ENCODE data around the gene STRIP1. TPM values are rescaled to one million over a fixed set of nuclear protein-coding genes. Genes with fewer than 3 reads are reported as not detected.

Gene STRIP1
- total RNA-seq, 1 donor from 2014 or later, result 39.1 TPM

DNA sequence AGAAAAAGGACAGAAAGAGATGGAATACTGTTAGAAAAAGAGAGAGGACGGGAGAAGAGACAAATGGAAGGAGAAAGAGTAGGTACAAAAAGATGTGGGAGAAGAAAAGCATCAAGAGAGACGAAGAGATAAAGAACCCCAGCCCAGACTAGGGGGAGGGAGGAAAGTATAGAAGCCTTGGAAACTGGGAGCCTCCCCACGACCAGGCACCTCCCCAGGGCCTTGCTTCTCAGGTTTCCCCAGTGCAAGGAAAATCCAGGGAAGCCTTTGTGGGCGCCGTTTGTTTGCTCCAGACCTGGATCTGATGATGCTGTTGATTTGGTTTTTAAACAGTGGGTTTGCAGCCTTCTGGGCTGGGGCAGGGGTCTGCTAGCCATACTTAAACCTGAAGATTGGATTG is 51.2 kb downstream of the STRIP1 start:
- Mint-ChIP-seq H3K27me3 (ENCODE audit: low read depth) (peaks cover 59% of the 10 kb centered on the region), H3K27ac (no peak overlapping the region)

DNA sequence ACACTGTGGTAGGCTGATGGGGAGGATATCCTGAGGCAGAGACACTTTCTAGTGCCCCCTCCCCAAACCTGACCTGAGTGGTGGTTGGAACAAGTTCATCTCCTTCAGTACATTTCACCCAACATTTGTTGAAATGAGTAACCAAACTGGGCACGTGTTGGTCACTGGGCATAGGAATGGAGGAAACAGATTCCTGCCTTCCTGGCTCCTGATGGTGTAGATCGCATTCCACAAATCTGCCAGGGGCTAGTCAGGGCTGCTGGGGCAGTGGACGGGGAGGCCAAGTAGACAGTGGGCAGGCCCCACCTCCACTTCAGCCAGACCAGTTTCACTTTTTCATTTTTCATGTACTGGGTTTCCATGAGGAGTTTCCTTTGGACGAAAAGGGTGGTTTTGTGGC is 52.5 kb downstream of the STRIP1 start:
- peaks cover 56% of the 10 kb centered on the region for H3K27me3 Mint-ChIP-seq (ENCODE audit: low read depth)
- DNase-seq (ENCODE audit: low spot score), result no peak
- peaks cover 10% of the 10 kb centered on the region for H3K4me1 Mint-ChIP-seq (ENCODE audit: low read depth)
- no peaks in the 10 kb centered on the region for H3K9me3 Mint-ChIP-seq
- H3K27ac Mint-ChIP-seq, result no peak overlapping the region
- intact Hi-C loops (cut with micrococcal nuclease), result no loop called here
- no peaks in the 10 kb centered on the region for H3K36me3 Mint-ChIP-seq (ENCODE audit: low read depth)
- H3K4me3 Mint-ChIP-seq (ENCODE audit: low read depth), result no peak overlapping the region

More for the DNA sequence above, 51.2 kb downstream of the STRIP1 start:
- intact Hi-C loops (cut with micrococcal nuclease), result loop anchor here (2.0 kb wide), 1 partner anchor 17 kb away; no protein-coding TSS in a partner anchor
- H3K4me3 Mint-ChIP-seq (ENCODE audit: low read depth), result no peak overlapping the region
- H3K4me1 Mint-ChIP-seq (ENCODE audit: low read depth), result peaks cover 10% of the 10 kb centered on the region
- no peak for DNase-seq (ENCODE audit: low spot score)
- no peaks in the 10 kb centered on the region for H3K36me3 Mint-ChIP-seq (ENCODE audit: low read depth)
- H3K9me3 Mint-ChIP-seq, result no peaks in the 10 kb centered on the region

DNA sequence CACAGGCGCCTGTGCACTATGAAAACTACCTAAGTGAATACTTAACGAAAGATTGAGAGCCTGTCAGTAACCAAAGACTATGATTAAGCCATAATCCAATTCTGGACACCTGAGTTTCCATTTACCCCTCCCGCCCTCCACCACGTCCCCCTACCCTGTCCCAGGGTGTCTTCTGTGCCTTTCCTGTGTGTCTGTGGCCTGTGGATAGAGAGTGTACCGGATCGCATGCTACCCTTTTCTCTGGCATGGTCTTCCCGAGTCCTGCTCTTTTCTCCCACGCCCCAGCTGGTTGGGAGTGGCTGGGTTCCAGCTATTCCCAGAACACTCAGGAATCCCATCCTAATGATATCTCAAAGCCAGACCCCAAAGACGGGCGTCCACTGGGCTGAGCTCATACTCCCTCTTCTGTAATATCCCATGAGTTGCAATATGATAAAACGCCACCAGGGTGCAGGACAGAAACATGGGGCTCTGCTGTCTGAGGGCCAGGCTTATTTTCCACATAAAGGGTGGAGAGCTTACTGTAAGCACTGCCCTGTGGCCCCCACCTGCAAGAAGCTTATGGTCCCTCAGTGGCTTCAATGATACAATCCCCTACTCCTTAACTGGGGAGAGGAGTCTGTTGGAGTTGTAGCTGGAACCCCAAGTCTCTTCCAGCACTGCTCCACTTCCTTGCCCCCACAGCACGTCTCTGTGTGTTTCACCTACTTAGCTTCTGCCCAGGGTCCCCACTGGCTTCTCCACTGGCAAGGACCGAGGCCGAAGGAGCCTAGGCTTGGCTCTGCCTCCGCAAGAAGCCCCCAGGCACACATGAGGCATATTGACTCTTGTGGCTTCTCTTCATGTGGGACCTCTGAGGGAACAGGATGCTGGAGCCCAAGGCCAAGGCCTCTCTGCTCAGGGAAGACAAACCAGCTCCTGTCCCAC is 53.7 kb downstream of the STRIP1 start:
- Mint-ChIP-seq H3K9me3 (no peaks in the 10 kb centered on the region), H3K27ac (no peak overlapping the region), H3K36me3 (ENCODE audit: low read depth) (no peaks in the 10 kb centered on the region), H3K4me1 (ENCODE audit: low read depth) (peaks cover 9% of the 10 kb centered on the region), H3K27me3 (ENCODE audit: low read depth) (peaks cover 58% of the 10 kb centered on the region), H3K4me3 (ENCODE audit: low read depth) (no peak overlapping the region)
- DNase-seq (ENCODE audit: low spot score), result peak; percentile 27
- intact Hi-C loops (cut with micrococcal nuclease), result loop anchor here (1.0 kb wide), 1 partner anchor 18 kb away; no protein-coding TSS in a partner anchor

DNA sequence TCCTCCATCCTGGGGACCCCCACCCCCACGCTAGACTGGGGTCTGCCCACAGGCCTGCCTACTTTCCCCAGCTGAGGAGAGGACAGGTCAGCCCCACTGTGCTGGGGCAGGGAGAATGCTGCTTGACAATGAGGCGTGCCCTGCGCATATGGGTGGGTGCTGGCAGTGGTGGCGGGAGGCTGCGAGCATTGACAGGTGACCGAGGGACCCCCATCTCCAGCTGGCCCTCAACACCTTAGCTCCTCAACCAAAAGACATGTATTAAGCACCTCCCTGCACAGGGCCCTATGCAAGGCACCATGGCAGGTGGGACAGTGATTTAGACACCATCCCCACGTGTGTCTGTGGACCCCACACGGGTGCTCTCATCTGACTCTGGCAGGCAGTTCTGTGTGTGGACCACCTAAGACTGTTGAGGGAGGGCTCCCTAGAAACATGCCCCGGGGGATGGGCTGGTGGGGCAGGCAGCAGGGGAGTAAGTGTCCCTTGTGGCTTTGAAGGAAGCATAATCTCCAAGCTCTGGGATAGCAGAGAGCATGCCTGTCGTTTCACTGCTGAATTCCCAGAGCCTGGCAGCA is 54.4 kb downstream of the STRIP1 start:
- DNase-seq (ENCODE audit: low spot score), result no peak
- H3K36me3 Mint-ChIP-seq (ENCODE audit: low read depth), result no peaks in the 10 kb centered on the region
- H3K27ac Mint-ChIP-seq, result no peak overlapping the region
- H3K27me3 Mint-ChIP-seq (ENCODE audit: low read depth), result peaks cover 51% of the 10 kb centered on the region
- H3K4me1 Mint-ChIP-seq (ENCODE audit: low read depth), result peaks cover 4% of the 10 kb centered on the region
- no peak overlapping the region for H3K4me3 Mint-ChIP-seq (ENCODE audit: low read depth)
- intact Hi-C loops (cut with micrococcal nuclease), result loop anchor here (1.0 kb wide), 1 partner anchor 17 kb away; no protein-coding TSS in a partner anchor
- H3K9me3 Mint-ChIP-seq, result no peaks in the 10 kb centered on the region

DNA sequence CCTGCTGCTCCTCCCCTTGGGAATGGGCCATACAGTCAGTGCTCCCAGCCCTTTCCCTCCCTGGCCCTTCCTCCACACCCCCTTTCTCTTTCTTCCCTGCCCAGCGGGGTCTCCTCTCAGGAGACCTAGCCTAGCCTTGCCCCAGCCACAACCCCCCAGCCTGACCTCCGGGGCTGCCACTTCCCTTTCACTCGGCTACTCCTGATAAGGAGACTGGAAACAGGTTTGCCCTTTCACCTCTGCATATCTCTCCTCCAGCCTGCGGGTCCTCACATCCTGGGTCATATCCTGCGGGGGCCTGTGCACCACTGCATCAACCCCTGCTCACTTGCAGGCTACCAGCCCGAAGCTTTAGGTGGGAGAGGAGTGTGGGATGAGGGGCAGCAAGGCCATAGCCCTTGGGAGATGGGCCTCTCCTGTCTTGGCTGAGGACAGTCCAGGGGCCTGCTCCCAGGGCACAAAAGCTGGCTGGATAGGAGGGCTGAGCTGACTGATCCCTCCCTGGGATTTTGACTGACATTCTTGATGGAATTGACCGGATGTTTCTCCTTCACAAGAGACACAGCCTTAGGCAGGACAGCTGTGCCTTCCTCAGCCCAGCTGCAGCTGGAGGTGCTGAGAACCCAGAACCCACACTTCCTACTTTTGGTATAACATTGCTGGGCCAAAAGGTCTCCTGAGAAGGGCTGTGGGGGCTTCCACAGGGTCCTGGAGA is 55.3 kb downstream of the STRIP1 start:
- no peak overlapping the region for H3K4me3 Mint-ChIP-seq (ENCODE audit: low read depth)
- no peak for DNase-seq (ENCODE audit: low spot score)
- H3K9me3 Mint-ChIP-seq, result no peaks in the 10 kb centered on the region
- H3K4me1 Mint-ChIP-seq (ENCODE audit: low read depth), result peaks cover 3% of the 10 kb centered on the region
- intact Hi-C loops (cut with micrococcal nuclease), result no loop called here
- no peak overlapping the region for H3K27ac Mint-ChIP-seq
- H3K36me3 Mint-ChIP-seq (ENCODE audit: low read depth), result no peaks in the 10 kb centered on the region
- H3K27me3 Mint-ChIP-seq (ENCODE audit: low read depth), result peaks cover 52% of the 10 kb centered on the region

DNA sequence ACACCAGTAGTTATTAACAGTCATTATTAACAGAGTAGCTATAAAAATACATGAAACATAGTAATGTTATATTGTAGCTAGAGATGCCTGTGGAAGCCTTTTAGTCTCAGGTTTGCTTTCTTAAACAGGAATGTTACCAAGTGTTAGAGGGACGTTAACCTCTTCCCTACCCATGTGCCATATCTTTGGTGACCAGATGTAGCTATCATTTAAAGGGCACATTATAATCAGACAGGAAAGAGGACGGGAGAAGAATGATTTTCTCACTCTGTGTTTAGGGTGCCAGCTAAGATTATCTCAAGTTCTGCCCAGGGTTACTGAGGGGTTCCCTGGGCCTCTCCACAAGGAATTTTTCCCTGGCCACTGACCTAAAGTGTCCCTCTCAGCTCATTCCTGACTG is 57.0 kb downstream of the STRIP1 start:
- Mint-ChIP-seq H3K9me3 (no peaks in the 10 kb centered on the region), H3K27me3 (ENCODE audit: low read depth) (peaks cover 40% of the 10 kb centered on the region), H3K4me3 (ENCODE audit: low read depth) (no peak overlapping the region), H3K4me1 (ENCODE audit: low read depth) (peaks cover 1% of the 10 kb centered on the region), H3K27ac (no peak overlapping the region), H3K36me3 (ENCODE audit: low read depth) (no peaks in the 10 kb centered on the region)
- no peak for DNase-seq (ENCODE audit: low spot score)
- intact Hi-C loops (cut with micrococcal nuclease), result no loop called here

DNA sequence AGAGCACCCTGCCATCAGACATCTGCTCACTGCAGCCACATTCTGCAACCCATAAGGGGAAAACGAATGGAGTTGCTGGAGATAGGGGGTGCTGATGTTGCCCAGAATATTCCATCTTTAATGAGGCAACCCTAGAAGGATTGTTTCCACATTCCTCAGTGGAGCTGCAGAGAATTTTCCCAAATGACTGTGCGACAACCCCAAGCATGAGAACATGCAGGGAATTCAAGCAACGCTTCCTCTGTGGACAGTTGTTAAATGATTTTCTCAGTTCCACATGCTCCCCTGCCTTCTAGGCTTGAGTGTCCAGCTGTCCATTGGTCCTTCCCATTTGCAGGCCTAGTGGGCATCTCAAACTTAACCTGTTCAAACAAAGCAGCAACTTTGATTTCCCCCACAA is 57.4 kb downstream of the STRIP1 start:
- DNase-seq (ENCODE audit: low spot score), result no peak
- Mint-ChIP-seq H3K36me3 (ENCODE audit: low read depth) (no peaks in the 10 kb centered on the region), H3K4me1 (ENCODE audit: low read depth) (peaks cover 1% of the 10 kb centered on the region), H3K9me3 (no peaks in the 10 kb centered on the region), H3K27ac (no peak overlapping the region), H3K27me3 (ENCODE audit: low read depth) (peaks cover 35% of the 10 kb centered on the region), H3K4me3 (ENCODE audit: low read depth) (no peak overlapping the region)
- intact Hi-C loops (cut with micrococcal nuclease), result no loop called here

DNA sequence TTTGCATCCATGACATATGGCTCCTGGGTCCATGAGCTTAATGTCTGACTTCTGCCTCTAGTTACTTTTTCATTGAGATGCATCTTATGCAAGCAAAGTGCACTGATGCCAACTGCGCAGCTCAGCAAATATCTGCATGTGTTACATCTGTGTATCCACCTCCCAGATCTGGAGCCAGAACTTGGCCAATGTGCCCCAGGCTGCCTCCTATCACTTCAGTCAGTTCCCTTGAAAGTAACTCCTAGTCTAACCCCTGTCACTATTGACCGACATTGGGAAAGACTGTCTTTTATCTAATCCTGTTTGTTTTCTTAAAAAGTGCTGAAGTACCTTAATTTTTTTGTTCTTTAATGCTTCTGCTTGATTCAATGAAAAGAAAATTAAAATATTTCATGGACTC is 58.6 kb downstream of the STRIP1 start:
- Mint-ChIP-seq H3K4me3 (ENCODE audit: low read depth) (no peak overlapping the region), H3K27ac (no peak overlapping the region), H3K4me1 (ENCODE audit: low read depth) (no peaks in the 10 kb centered on the region), H3K9me3 (no peaks in the 10 kb centered on the region), H3K36me3 (ENCODE audit: low read depth) (no peaks in the 10 kb centered on the region), H3K27me3 (ENCODE audit: low read depth) (peaks cover 29% of the 10 kb centered on the region)
- DNase-seq (ENCODE audit: low spot score), result no peak
- intact Hi-C loops (cut with micrococcal nuclease), result no loop called here

DNA sequence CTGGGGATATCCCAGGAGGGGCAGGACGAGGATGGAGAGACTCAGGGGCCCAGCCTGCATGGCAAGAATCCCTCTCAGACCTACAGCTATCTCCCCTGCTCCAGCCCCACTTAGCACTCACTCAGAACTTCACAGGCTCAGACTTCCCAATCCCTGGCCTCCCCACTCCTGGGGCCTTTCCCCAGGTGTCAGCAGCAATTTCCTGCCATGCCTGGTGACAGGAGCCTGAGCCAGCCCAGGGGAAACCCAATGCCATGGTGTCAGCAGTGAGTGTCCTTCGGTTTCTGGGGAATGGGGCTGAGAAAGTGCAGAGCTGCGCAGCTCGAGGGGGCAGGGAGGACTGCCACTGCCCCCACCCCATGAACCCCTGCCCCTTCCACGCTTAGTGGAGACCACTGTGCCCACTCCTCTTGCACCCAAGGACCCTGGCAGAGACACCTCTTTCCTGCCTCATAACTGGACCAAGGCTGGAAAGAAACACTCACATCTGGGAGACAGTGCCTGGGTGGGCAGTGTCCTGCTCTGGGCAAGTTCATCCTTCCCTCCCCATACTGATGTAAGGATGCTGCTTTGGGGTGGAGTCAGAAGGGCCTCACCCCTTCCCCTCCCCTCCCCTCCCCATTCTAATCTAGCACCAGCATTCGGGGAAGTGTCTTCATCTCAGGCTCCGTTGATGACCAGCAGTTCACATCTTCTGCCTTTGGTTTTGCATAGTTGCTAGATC is 60.7 kb downstream of the STRIP1 start:
- no peak overlapping the region for H3K27ac Mint-ChIP-seq
- DNase-seq (ENCODE audit: low spot score), result no peak
- intact Hi-C loops (cut with micrococcal nuclease), result no loop called here
- H3K36me3 Mint-ChIP-seq (ENCODE audit: low read depth), result no peaks in the 10 kb centered on the region
- no peak overlapping the region for H3K4me3 Mint-ChIP-seq (ENCODE audit: low read depth)
- no peaks in the 10 kb centered on the region for H3K4me1 Mint-ChIP-seq (ENCODE audit: low read depth)
- H3K9me3 Mint-ChIP-seq, result no peaks in the 10 kb centered on the region
- H3K27me3 Mint-ChIP-seq (ENCODE audit: low read depth), result peaks cover 33% of the 10 kb centered on the region

DNA sequence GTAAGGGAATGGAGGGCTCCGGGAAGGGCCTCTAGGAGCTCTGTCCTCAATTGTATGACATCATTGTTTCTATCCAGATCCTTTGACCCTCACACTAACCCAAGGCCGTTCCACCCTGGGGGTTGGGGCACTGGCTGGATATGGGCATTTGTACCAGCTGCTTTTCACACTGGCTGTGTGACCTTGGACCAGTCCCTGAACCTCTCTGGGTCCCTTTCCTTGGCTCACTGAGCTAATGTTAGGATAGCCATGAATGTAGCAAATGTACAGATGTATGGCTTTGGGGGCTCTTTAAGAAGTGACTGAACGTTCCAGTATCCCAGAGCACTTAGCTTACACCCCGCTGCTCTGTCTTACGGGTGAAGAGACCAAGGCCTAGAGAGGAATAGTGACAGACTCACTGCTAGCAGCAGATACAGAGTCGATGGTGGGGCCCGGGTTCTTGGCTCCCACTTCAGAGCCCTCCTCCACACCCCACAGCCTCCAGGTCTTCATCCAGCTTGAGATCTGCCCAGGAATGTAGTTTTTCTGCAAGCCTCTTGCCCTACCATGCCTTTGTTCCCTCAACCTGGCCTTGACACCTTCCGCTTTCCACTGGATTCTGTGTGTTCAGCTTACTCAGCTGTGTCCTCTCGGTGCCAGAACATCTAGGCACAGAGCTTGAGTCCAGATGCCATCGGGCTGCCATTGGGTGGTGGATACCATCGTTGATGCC is 63.2 kb downstream of the STRIP1 start:
- no peak overlapping the region for H3K4me3 Mint-ChIP-seq (ENCODE audit: low read depth)
- H3K27ac Mint-ChIP-seq, result no peak overlapping the region
- DNase-seq (ENCODE audit: low spot score), result no peak
- intact Hi-C loops (cut with micrococcal nuclease), result no loop called here
- no peaks in the 10 kb centered on the region for H3K9me3 Mint-ChIP-seq
- no peaks in the 10 kb centered on the region for H3K4me1 Mint-ChIP-seq (ENCODE audit: low read depth)
- H3K27me3 Mint-ChIP-seq (ENCODE audit: low read depth), result peaks cover 18% of the 10 kb centered on the region
- H3K36me3 Mint-ChIP-seq (ENCODE audit: low read depth), result no peaks in the 10 kb centered on the region

DNA sequence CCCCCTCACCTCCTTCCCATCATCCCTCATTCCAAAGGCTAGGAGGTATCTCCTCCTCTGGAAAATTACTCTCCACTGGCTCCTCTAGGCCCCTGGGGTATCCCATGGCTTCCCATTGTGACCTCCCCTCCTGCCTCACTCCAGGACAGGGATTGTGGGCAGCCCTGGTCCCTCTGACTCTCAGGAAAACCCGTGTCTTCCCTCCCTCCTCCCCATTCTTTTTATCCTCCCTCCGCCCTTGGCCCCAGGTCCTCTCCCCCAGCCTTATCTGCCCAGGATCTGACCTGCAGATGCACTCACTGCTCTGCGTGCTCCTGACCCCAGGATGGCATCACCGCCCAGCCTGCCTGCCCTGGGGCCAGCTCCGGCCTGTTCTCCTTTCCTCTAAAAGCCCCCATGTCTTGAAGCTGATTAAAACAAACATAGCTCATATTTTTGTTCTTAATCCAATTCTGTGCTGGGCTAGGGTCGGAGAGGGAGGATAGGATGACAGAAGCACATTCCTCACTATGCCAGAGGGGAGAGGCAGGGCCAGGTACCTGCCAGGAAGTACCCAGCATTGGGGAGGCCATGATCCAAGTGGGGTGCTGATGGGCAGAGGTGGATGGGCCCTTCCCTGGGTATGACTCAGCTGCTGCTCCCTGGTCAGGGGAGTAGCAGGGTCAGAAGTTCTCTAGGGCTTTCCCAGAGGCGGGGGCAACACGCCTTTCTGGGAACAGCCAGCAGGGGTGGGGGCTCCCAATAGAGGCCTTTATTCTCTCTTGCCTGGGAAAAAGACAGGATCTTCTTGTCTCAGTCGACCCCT is 64.0 kb downstream of the STRIP1 start:
- Mint-ChIP-seq H3K36me3 (ENCODE audit: low read depth) (no peaks in the 10 kb centered on the region), H3K27me3 (ENCODE audit: low read depth) (peaks cover 14% of the 10 kb centered on the region), H3K9me3 (no peaks in the 10 kb centered on the region), H3K4me3 (ENCODE audit: low read depth) (no peak overlapping the region), H3K4me1 (ENCODE audit: low read depth) (no peaks in the 10 kb centered on the region), H3K27ac (no peak overlapping the region)
- no peak for DNase-seq (ENCODE audit: low spot score)
- intact Hi-C loops (cut with micrococcal nuclease), result no loop called here
